ENCODE measurements around the gene PALLD. TPM values are rescaled to one million over a fixed set of nuclear protein-coding genes. Genes with fewer than 3 reads are reported as not detected.
A peak's percentile ranks its signal among the peaks of the same experiment; 100 is the strongest.

The PALLD gene
- total RNA-seq, 2 experiments from 2014 or later: 1.2 to 1.3 TPM

GRCh38 chr4:168565130-168565529 lies 68.3 kb downstream of the PALLD start:
- Mint-ChIP-seq H3K4me1 (ENCODE audit: low read depth) (no peaks in the 10 kb centered on the region), H3K4me3 (no peak overlapping the region), H3K27ac (no peak overlapping the region), H3K36me3 (ENCODE audit: low read depth) (no peaks in the 10 kb centered on the region), H3K27me3 (ENCODE audit: low read depth) (peaks cover 13% of the 10 kb centered on the region), H3K9me3 (ENCODE audit: insufficient read depth) (no peaks in the 10 kb centered on the region)
- no peak for DNase-seq
- CTCF ChIA-PET: interaction anchor here (0.7 kb wide), 1 partner anchor 359 kb away, joined by 3 read pairs; no protein-coding TSS in a partner anchor
- no peak for ATAC-seq
- POLR2A ChIA-PET: no interaction called here

GRCh38 chr4:168566726-168567125 lies 69.9 kb downstream of the PALLD start:
- H3K9me3 Mint-ChIP-seq (ENCODE audit: insufficient read depth): no peaks in the 10 kb centered on the region

GRCh38 chr4:168569066-168569930 lies 72.4 kb downstream of the PALLD start:
- peaks cover 6% of the 10 kb centered on the region for H3K27me3 Mint-ChIP-seq (ENCODE audit: low read depth)
- ATAC-seq (peak; percentile 23), DNase-seq (no peak)
- ChIA-PET POLR2A (no interaction called here), CTCF (no interaction called here)
- no peaks in the 10 kb centered on the region for H3K4me1 Mint-ChIP-seq (ENCODE audit: low read depth)
- H3K36me3 Mint-ChIP-seq (ENCODE audit: low read depth): no peaks in the 10 kb centered on the region
- H3K27ac Mint-ChIP-seq: no peak overlapping the region
- H3K4me3 Mint-ChIP-seq: no peak overlapping the region
- H3K9me3 Mint-ChIP-seq (ENCODE audit: insufficient read depth): no peaks in the 10 kb centered on the region

More at GRCh38 chr4:168566726-168567125, 69.9 kb downstream of the PALLD start:
- no peak for ATAC-seq
- Mint-ChIP-seq H3K4me1 (ENCODE audit: low read depth) (no peaks in the 10 kb centered on the region), H3K36me3 (ENCODE audit: low read depth) (no peaks in the 10 kb centered on the region), H3K4me3 (no peak overlapping the region), H3K27me3 (ENCODE audit: low read depth) (peaks cover 13% of the 10 kb centered on the region), H3K27ac (no peak overlapping the region)
- POLR2A ChIA-PET: no interaction called here
- CTCF ChIA-PET: no interaction called here
- no peak for DNase-seq

- no peaks in the 10 kb centered on the region for H3K9me3 Mint-ChIP-seq (ENCODE audit: insufficient read depth)
- H3K27me3 Mint-ChIP-seq (ENCODE audit: low read depth): peaks cover 6% of the 10 kb centered on the region
- H3K27ac Mint-ChIP-seq: no peak overlapping the region
- CTCF ChIA-PET: no interaction called here
- no peak overlapping the region for H3K4me3 Mint-ChIP-seq
- DNase-seq (no peak), ATAC-seq (no peak)
- H3K4me1 Mint-ChIP-seq (ENCODE audit: low read depth): no peaks in the 10 kb centered on the region
- no peaks in the 10 kb centered on the region for H3K36me3 Mint-ChIP-seq (ENCODE audit: low read depth)
- POLR2A ChIA-PET: no interaction called here
Measured at GRCh38 chr4:168569931-168570276, 73.1 kb downstream of the PALLD start.

- Mint-ChIP-seq H3K9me3 (ENCODE audit: insufficient read depth) (no peaks in the 10 kb centered on the region), H3K4me1 (ENCODE audit: low read depth) (no peaks in the 10 kb centered on the region), H3K4me3 (no peak overlapping the region), H3K27ac (no peak overlapping the region), H3K27me3 (ENCODE audit: low read depth) (peaks cover 6% of the 10 kb centered on the region), H3K36me3 (ENCODE audit: low read depth) (no peaks in the 10 kb centered on the region)
- ChIA-PET POLR2A (no interaction called here), CTCF (interaction anchor here (1.3 kb wide), 1 partner anchor 18 kb away, joined by 3 read pairs; no protein-coding TSS in a partner anchor)
- DNase-seq (no peak), ATAC-seq (no peak)
Measured at GRCh38 chr4:168570466-168570865, 73.6 kb downstream of the PALLD start.

GRCh38 chr4:168572002-168572401 lies 75.2 kb downstream of the PALLD start:
- POLR2A ChIA-PET: no interaction called here
- Mint-ChIP-seq H3K9me3 (ENCODE audit: insufficient read depth) (no peaks in the 10 kb centered on the region), H3K4me1 (ENCODE audit: low read depth) (no peaks in the 10 kb centered on the region), H3K4me3 (no peak overlapping the region), H3K27ac (no peak overlapping the region), H3K27me3 (ENCODE audit: low read depth) (peaks cover 5% of the 10 kb centered on the region), H3K36me3 (ENCODE audit: low read depth) (no peaks in the 10 kb centered on the region)
- ATAC-seq (no peak), DNase-seq (no peak)
- CTCF ChIA-PET: no interaction called here

GRCh38 chr4:168573870-168574269 lies 77.0 kb downstream of the PALLD start:
- Mint-ChIP-seq H3K4me1 (ENCODE audit: low read depth) (no peaks in the 10 kb centered on the region), H3K36me3 (ENCODE audit: low read depth) (no peaks in the 10 kb centered on the region), H3K27me3 (ENCODE audit: low read depth) (peaks cover 5% of the 10 kb centered on the region), H3K9me3 (ENCODE audit: insufficient read depth) (no peaks in the 10 kb centered on the region), H3K27ac (no peak overlapping the region), H3K4me3 (no peak overlapping the region)
- DNase-seq (no peak), ATAC-seq (no peak)
- ChIA-PET CTCF (no interaction called here), POLR2A (no interaction called here)

- DNase-seq (no peak), ATAC-seq (no peak)
- CTCF ChIA-PET: interaction anchor here (1.2 kb wide), 1 partner anchor 11 kb away, joined by 3 read pairs; no protein-coding TSS in a partner anchor
- Mint-ChIP-seq H3K27me3 (ENCODE audit: low read depth) (peaks cover 3% of the 10 kb centered on the region), H3K4me3 (no peak overlapping the region), H3K36me3 (ENCODE audit: low read depth) (no peaks in the 10 kb centered on the region), H3K27ac (no peak overlapping the region), H3K9me3 (ENCODE audit: insufficient read depth) (no peaks in the 10 kb centered on the region), H3K4me1 (ENCODE audit: low read depth) (no peaks in the 10 kb centered on the region)
- POLR2A ChIA-PET: no interaction called here
Measured at GRCh38 chr4:168574581-168575295, 77.9 kb downstream of the PALLD start.

- CTCF ChIA-PET: interaction anchor here (1.2 kb wide), 1 partner anchor 10 kb away, joined by 3 read pairs; no protein-coding TSS in a partner anchor
- Mint-ChIP-seq H3K27me3 (ENCODE audit: low read depth) (peaks cover 7% of the 10 kb centered on the region), H3K4me1 (ENCODE audit: low read depth) (no peaks in the 10 kb centered on the region), H3K27ac (no peak overlapping the region), H3K9me3 (ENCODE audit: insufficient read depth) (no peaks in the 10 kb centered on the region), H3K36me3 (ENCODE audit: low read depth) (no peaks in the 10 kb centered on the region), H3K4me3 (no peak overlapping the region)
- ATAC-seq (no peak), DNase-seq (no peak)
- POLR2A ChIA-PET: no interaction called here
Measured at GRCh38 chr4:168575473-168575872, 78.6 kb downstream of the PALLD start.

- H3K27me3 Mint-ChIP-seq (ENCODE audit: low read depth): peaks cover 17% of the 10 kb centered on the region
- H3K36me3 Mint-ChIP-seq (ENCODE audit: low read depth): no peaks in the 10 kb centered on the region
- no peaks in the 10 kb centered on the region for H3K9me3 Mint-ChIP-seq (ENCODE audit: insufficient read depth)
- no peak for DNase-seq
- POLR2A ChIA-PET: no interaction called here
- CTCF ChIA-PET: no interaction called here
- ATAC-seq: no peak
- no peaks in the 10 kb centered on the region for H3K4me1 Mint-ChIP-seq (ENCODE audit: low read depth)
- H3K27ac Mint-ChIP-seq: no peak overlapping the region
- no peak overlapping the region for H3K4me3 Mint-ChIP-seq
Measured at GRCh38 chr4:168577624-168578023, 80.8 kb downstream of the PALLD start.

GRCh38 chr4:168580228-168580627 lies 83.4 kb downstream of the PALLD start:
- no peaks in the 10 kb centered on the region for H3K36me3 Mint-ChIP-seq (ENCODE audit: low read depth)
- POLR2A ChIA-PET: no interaction called here
- no peaks in the 10 kb centered on the region for H3K4me1 Mint-ChIP-seq (ENCODE audit: low read depth)
- H3K9me3 Mint-ChIP-seq (ENCODE audit: insufficient read depth): no peaks in the 10 kb centered on the region
- H3K27me3 Mint-ChIP-seq (ENCODE audit: low read depth): peaks cover 19% of the 10 kb centered on the region
- no peak for ATAC-seq
- H3K27ac Mint-ChIP-seq: no peak overlapping the region
- DNase-seq: no peak
- H3K4me3 Mint-ChIP-seq: no peak overlapping the region
- CTCF ChIA-PET: no interaction called here

GRCh38 chr4:168584321-168584771 lies 87.5 kb downstream of the PALLD start:
- Mint-ChIP-seq H3K9me3 (ENCODE audit: insufficient read depth) (no peaks in the 10 kb centered on the region), H3K27ac (no peak overlapping the region), H3K27me3 (ENCODE audit: low read depth) (peaks cover 19% of the 10 kb centered on the region), H3K4me3 (no peak overlapping the region), H3K36me3 (ENCODE audit: low read depth) (no peaks in the 10 kb centered on the region), H3K4me1 (ENCODE audit: low read depth) (no peaks in the 10 kb centered on the region)
- ATAC-seq (no peak), DNase-seq (no peak)
- POLR2A ChIA-PET: no interaction called here
- CTCF ChIA-PET: no interaction called here
